HL-60 (cell line): ENCODE results near the gene UBAP2.

Experiments
- GABPA ChIP-seq: IDR thresholded peaks from 2 replicates; pipeline ENCODE4 v1.6.1; 2012; ENCODE audit warnings: low read depth
- POLR2AphosphoS5 ChIP-seq: IDR thresholded peaks from 2 replicates; pipeline ENCODE4 v1.6.1; 2012; ENCODE audit warnings: low read depth
- REST ChIP-seq: IDR thresholded peaks from 2 replicates; pipeline ENCODE4 v1.6.1; 2012; ENCODE audit warnings: low read depth; ENCODE audit not compliant: insufficient replicate concordance
- SPI1 ChIP-seq: IDR thresholded peaks from 2 replicates; pipeline ENCODE4 v1.6.1; 2012; ENCODE audit warnings: low read depth, mild to moderate bottlenecking, borderline replicate concordance
- TF ChIP-seq, protein P1 (sequence below): IDR thresholded peaks from one replicate; pipeline ENCODE4 v1.5.1; 2011; ENCODE audit warnings: low read length, control low read depth, inconsistent platforms; ENCODE audit not compliant: insufficient read depth

DNA sequence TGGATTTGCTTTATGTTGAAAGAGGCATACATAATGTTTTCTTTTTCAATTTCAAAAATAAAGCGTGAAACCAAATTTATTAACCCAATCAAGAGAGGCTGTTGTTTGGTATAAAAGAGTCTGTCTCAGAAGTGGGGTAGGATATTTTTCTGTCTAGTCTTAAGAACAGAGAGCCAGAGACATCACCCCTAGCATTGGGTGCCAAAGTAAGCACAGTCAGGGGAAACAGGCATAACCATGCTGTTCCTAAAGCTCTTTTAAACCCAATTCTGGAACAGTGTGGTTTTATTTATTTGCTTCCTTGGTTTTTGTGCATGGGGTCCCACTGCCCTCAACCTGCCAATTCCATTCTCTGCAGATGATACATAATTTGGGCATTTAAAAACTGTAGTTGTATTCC, 143.6 kb downstream of the UBAP2 start:
- TF ChIP-seq, protein P1, sequence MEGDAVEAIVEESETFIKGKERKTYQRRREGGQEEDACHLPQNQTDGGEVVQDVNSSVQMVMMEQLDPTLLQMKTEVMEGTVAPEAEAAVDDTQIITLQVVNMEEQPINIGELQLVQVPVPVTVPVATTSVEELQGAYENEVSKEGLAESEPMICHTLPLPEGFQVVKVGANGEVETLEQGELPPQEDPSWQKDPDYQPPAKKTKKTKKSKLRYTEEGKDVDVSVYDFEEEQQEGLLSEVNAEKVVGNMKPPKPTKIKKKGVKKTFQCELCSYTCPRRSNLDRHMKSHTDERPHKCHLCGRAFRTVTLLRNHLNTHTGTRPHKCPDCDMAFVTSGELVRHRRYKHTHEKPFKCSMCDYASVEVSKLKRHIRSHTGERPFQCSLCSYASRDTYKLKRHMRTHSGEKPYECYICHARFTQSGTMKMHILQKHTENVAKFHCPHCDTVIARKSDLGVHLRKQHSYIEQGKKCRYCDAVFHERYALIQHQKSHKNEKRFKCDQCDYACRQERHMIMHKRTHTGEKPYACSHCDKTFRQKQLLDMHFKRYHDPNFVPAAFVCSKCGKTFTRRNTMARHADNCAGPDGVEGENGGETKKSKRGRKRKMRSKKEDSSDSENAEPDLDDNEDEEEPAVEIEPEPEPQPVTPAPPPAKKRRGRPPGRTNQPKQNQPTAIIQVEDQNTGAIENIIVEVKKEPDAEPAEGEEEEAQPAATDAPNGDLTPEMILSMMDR, result no peak
- no peak for TF ChIP-seq GABPA
- TF ChIP-seq REST, result no peak
- no peak for TF ChIP-seq POLR2AphosphoS5
- no peak for TF ChIP-seq SPI1
